Activated T-helper 2 cell treated with anti-CD3 and anti-CD28 coated beads, Interferon-gamma antibody, Interleukin-2, Interleukin-4, amounts not matched to agents 10 μg/mL and 5 μg/mL and 100 μg/mL, durations not matched to agents 14 hours and 24 hours and 36 hours (primary cell): Measurements from ENCODE around the gene RIPOR3. TPM values are rescaled to one million over a fixed set of nuclear protein-coding genes. Genes with fewer than 3 reads are reported as not detected.
"Not testable (repeated sequence)": the region's sequence is repeated elsewhere in the genome, so short reads cannot be mapped to it uniquely, and the experiment has no call there.

Experiments used
- DNase-seq: peaks from one replicate; pipeline ENCODE4 v3.0.0; 2021; ENCODE audit warnings: low spot score
- H3K27ac Mint-ChIP-seq: one replicate; pipeline ENCODE4 v1.8.0; 2021; ENCODE audit warnings: mixed read lengths
- H3K27me3 Mint-ChIP-seq: one replicate; pipeline ENCODE4 v1.8.0; 2021; ENCODE audit warnings: low read depth, mixed read lengths
- H3K36me3 Mint-ChIP-seq: one replicate; pipeline ENCODE4 v1.8.0; 2021; ENCODE audit warnings: low read depth, mixed read lengths
- H3K4me1 Mint-ChIP-seq: one replicate; pipeline ENCODE4 v1.8.0; 2021; ENCODE audit warnings: low read depth, mixed read lengths
- H3K4me3 Mint-ChIP-seq: one replicate; pipeline ENCODE4 v1.8.0; 2021; ENCODE audit warnings: low read depth, mild to moderate bottlenecking, moderate library complexity, mixed read lengths
- H3K9me3 Mint-ChIP-seq: one replicate; pipeline ENCODE4 v1.8.0; 2021; ENCODE audit warnings: mixed read lengths
- intact Hi-C: fragments of 100-400 bp; cut with micrococcal nuclease; formaldehyde crosslinking; loops from one replicate; pipeline ENCODE4 v1.15.1; 2023
- total RNA-seq: library from RNA; stranded (reverse); gene quantifications from 2 replicates; pipeline ENCODE4 v1.2.3, GENCODE V29; 2022

Gene RIPOR3
- total RNA-seq, 1 donor from 2014 or later: not detected

GRCh38 chr20:50645253-50646068 is 45.9 kb downstream of the RIPOR3 start:
- Mint-ChIP-seq H3K4me1 (no peaks in the 10 kb centered on the region), H3K27me3 (no peaks in the 10 kb centered on the region), H3K36me3 (no peaks in the 10 kb centered on the region), H3K27ac (no peak overlapping the region), H3K4me3 (no peak overlapping the region), H3K9me3 (no peaks in the 10 kb centered on the region)
- intact Hi-C loops: no loop called here
- no peak for DNase-seq

- Mint-ChIP-seq H3K4me1 (no peaks in the 10 kb centered on the region), H3K36me3 (no peaks in the 10 kb centered on the region), H3K27me3 (no peaks in the 10 kb centered on the region), H3K4me3 (no peak overlapping the region), H3K27ac (no peak overlapping the region), H3K9me3 (no peaks in the 10 kb centered on the region)
- intact Hi-C loops: no loop called here
- DNase-seq: no peak
Measured at GRCh38 chr20:50642288-50642803, 49.0 kb downstream of the RIPOR3 start.

- H3K9me3 Mint-ChIP-seq, H3K4me1 Mint-ChIP-seq, H3K27me3 Mint-ChIP-seq, H3K27ac Mint-ChIP-seq, H3K4me3 Mint-ChIP-seq, intact Hi-C loops, H3K36me3 Mint-ChIP-seq, DNase-seq: not testable (repeated sequence)
Measured at GRCh38 chr20:50641625-50642287, 49.6 kb downstream of the RIPOR3 start.

GRCh38 chr20:50639971-50640711 is 51.2 kb downstream of the RIPOR3 start:
- H3K27ac Mint-ChIP-seq, H3K36me3 Mint-ChIP-seq, H3K4me1 Mint-ChIP-seq, intact Hi-C loops, DNase-seq, H3K9me3 Mint-ChIP-seq, H3K27me3 Mint-ChIP-seq, H3K4me3 Mint-ChIP-seq: not testable (repeated sequence)

- H3K9me3 Mint-ChIP-seq, H3K36me3 Mint-ChIP-seq, H3K4me3 Mint-ChIP-seq, H3K27ac Mint-ChIP-seq, H3K4me1 Mint-ChIP-seq, intact Hi-C loops, DNase-seq, H3K27me3 Mint-ChIP-seq: not testable (repeated sequence)
Measured at GRCh38 chr20:50638015-50638847, 53.1 kb downstream of the RIPOR3 start.

- intact Hi-C loops: no loop called here
- Mint-ChIP-seq H3K27ac (no peak overlapping the region), H3K4me1 (no peaks in the 10 kb centered on the region), H3K27me3 (peaks cover 2% of the 10 kb centered on the region), H3K4me3 (no peak overlapping the region), H3K36me3 (no peaks in the 10 kb centered on the region), H3K9me3 (no peaks in the 10 kb centered on the region)
- no peak for DNase-seq
Measured at GRCh38 chr20:50636601-50637540, 54.5 kb downstream of the RIPOR3 start.

- no peaks in the 10 kb centered on the region for H3K36me3 Mint-ChIP-seq
- peaks cover 2% of the 10 kb centered on the region for H3K27me3 Mint-ChIP-seq
- intact Hi-C loops: no loop called here
- no peak overlapping the region for H3K4me3 Mint-ChIP-seq
- no peak overlapping the region for H3K27ac Mint-ChIP-seq
- no peaks in the 10 kb centered on the region for H3K9me3 Mint-ChIP-seq
- DNase-seq: peak; percentile 36
- no peaks in the 10 kb centered on the region for H3K4me1 Mint-ChIP-seq
Measured at GRCh38 chr20:50635676-50636600, 55.4 kb downstream of the RIPOR3 start.

- no peak overlapping the region for H3K27ac Mint-ChIP-seq
- peaks cover 2% of the 10 kb centered on the region for H3K27me3 Mint-ChIP-seq
- no peaks in the 10 kb centered on the region for H3K36me3 Mint-ChIP-seq
- H3K4me1 Mint-ChIP-seq: no peaks in the 10 kb centered on the region
- H3K9me3 Mint-ChIP-seq: no peaks in the 10 kb centered on the region
- H3K4me3 Mint-ChIP-seq: no peak overlapping the region
- intact Hi-C loops: no loop called here
- no peak for DNase-seq
Measured at GRCh38 chr20:50635014-50635557, 56.3 kb downstream of the RIPOR3 start.

- H3K36me3 Mint-ChIP-seq: no peaks in the 10 kb centered on the region
- H3K27ac Mint-ChIP-seq: no peak overlapping the region
- no peaks in the 10 kb centered on the region for H3K4me1 Mint-ChIP-seq
- intact Hi-C loops: no loop called here
- H3K9me3 Mint-ChIP-seq: no peaks in the 10 kb centered on the region
- no peak overlapping the region for H3K4me3 Mint-ChIP-seq
- DNase-seq: no peak
- H3K27me3 Mint-ChIP-seq: peaks cover 2% of the 10 kb centered on the region
Measured at GRCh38 chr20:50634191-50634590, 57.2 kb downstream of the RIPOR3 start.

GRCh38 chr20:50633361-50633760 is 58.0 kb downstream of the RIPOR3 start:
- H3K4me3 Mint-ChIP-seq: no peak overlapping the region
- no peaks in the 10 kb centered on the region for H3K36me3 Mint-ChIP-seq
- H3K4me1 Mint-ChIP-seq: no peaks in the 10 kb centered on the region
- intact Hi-C loops: no loop called here
- no peak overlapping the region for H3K27ac Mint-ChIP-seq
- DNase-seq: no peak
- no peaks in the 10 kb centered on the region for H3K9me3 Mint-ChIP-seq
- H3K27me3 Mint-ChIP-seq: peaks cover 2% of the 10 kb centered on the region

- intact Hi-C loops: no loop called here
- no peaks in the 10 kb centered on the region for H3K9me3 Mint-ChIP-seq
Measured at GRCh38 chr20:50632701-50633100, 58.6 kb downstream of the RIPOR3 start.

More at GRCh38 chr20:50632701-50633100, 58.6 kb downstream of the RIPOR3 start:
- Mint-ChIP-seq H3K4me3 (no peak overlapping the region), H3K27ac (no peak overlapping the region), H3K36me3 (no peaks in the 10 kb centered on the region), H3K27me3 (peaks cover 2% of the 10 kb centered on the region), H3K4me1 (no peaks in the 10 kb centered on the region)
- no peak for DNase-seq
